Left lobe of liver (tissue), 2 donors: ENCODE results near the gene KCNQ4. TPM values are rescaled to one million over a fixed set of nuclear protein-coding genes. Genes with fewer than 3 reads are reported as not detected.

Experiments used
- ATAC-seq: fragments of 200-7000 bp; cut with Tn5 transposase; one replicate; pipeline ENCODE4 v1.9.1; 2020; ENCODE audit warnings: mild to moderate bottlenecking, moderate library complexity
- DNase-seq: peaks from one replicate; pipeline ENCODE4 v3.0.0-alpha.2; 2020; ENCODE audit warnings: low spot score
- total RNA-seq: library from RNA; stranded (reverse); gene quantifications from one replicate; pipeline ENCODE4 v1.2.1, GENCODE V29; 2021
- donor health status: DM: no; HTN: no; CAD: no; lungs with moderate emphysema.
- donor health status: DM: no; HTN: yes; CAD: no.

Gene KCNQ4
- total RNA-seq, 1 donor from 2014 or later, result 0.20 TPM

GRCh38 chr1:40774266-40774998, 9.2 kb upstream of the KCNQ4 start:
- DNase-seq (no peak), ATAC-seq (peak; percentile 86)

GRCh38 chr1:40776236-40777072, 7.1 kb upstream of the KCNQ4 start:
- no peak for DNase-seq
- ATAC-seq, result no peak

GRCh38 chr1:40777224-40777970, 6.2 kb upstream of the KCNQ4 start:
- ATAC-seq, result no peak
- DNase-seq, result no peak

- ATAC-seq (no peak), DNase-seq (no peak)
Observed at GRCh38 chr1:40780678-40781607, 2.6 kb upstream of the KCNQ4 start.

GRCh38 chr1:40781608-40781971, 2.0 kb upstream of the KCNQ4 start:
- ATAC-seq (no peak), DNase-seq (no peak)

GRCh38 chr1:40782371-40782956, 1.1 kb upstream of the KCNQ4 start:
- peak; percentile 7 for ATAC-seq
- DNase-seq, result no peak

GRCh38 chr1:40784141-40784770, 669 bp downstream of the KCNQ4 start:
- ATAC-seq, result no peak
- DNase-seq, result no peak

- ATAC-seq, result no peak
- no peak for DNase-seq
Observed at GRCh38 chr1:40784771-40785151, 1.2 kb downstream of the KCNQ4 start.

GRCh38 chr1:40785446-40785845, 1.9 kb downstream of the KCNQ4 start:
- DNase-seq (no peak), ATAC-seq (no peak)

- ATAC-seq (no peak), DNase-seq (no peak)
Observed at GRCh38 chr1:40786171-40786994, 2.8 kb downstream of the KCNQ4 start.

GRCh38 chr1:40786995-40787705, 3.6 kb downstream of the KCNQ4 start:
- no peak for DNase-seq
- no peak for ATAC-seq

GRCh38 chr1:40787737-40788560, 4.4 kb downstream of the KCNQ4 start:
- DNase-seq (no peak), ATAC-seq (no peak)

GRCh38 chr1:40788561-40789341, 5.2 kb downstream of the KCNQ4 start:
- DNase-seq, result no peak
- no peak for ATAC-seq

- peak; percentile 75 for ATAC-seq
Observed at GRCh38 chr1:40789342-40789598, 5.7 kb downstream of the KCNQ4 start.

GRCh38 chr1:40789661-40790430, 6.3 kb downstream of the KCNQ4 start:
- ATAC-seq, result no peak

More at GRCh38 chr1:40789342-40789598, 5.7 kb downstream of the KCNQ4 start:
- no peak for DNase-seq

GRCh38 chr1:40792036-40792435, 8.4 kb downstream of the KCNQ4 start:
- DNase-seq, result no peak
- ATAC-seq, result no peak

More at GRCh38 chr1:40789661-40790430, 6.3 kb downstream of the KCNQ4 start:
- no peak for DNase-seq
